SJCRH30 (cell line): Measurements from ENCODE around the gene MRPL50. TPM values are rescaled to one million over a fixed set of nuclear protein-coding genes. Genes with fewer than 3 reads are reported as not detected.

Experiments used
- DNase-seq, 2 experiments: peaks; one replicate each; pipeline ENCODE4 v3.0.0-alpha.2; 2015 to 2020
- H3K27ac ChIP-seq: fragments of 250-450 bp; sonication (Bioruptor Pico); 2 replicates; pipeline ENCODE4 v1.5.1; 2020; ENCODE audit warnings: mild to moderate bottlenecking, moderate library complexity
- H3K27me3 ChIP-seq: fragments of 250-450 bp; sonication (Bioruptor Pico); 2 replicates; pipeline ENCODE4 v1.5.1; 2020; ENCODE audit warnings: mild to moderate bottlenecking, moderate library complexity
- H3K36me3 ChIP-seq: fragments of 250-450 bp; sonication (Bioruptor Pico); 2 replicates; pipeline ENCODE4 v1.5.1; 2020; ENCODE audit warnings: mild to moderate bottlenecking, moderate library complexity
- H3K4me1 ChIP-seq: fragments of 250-450 bp; sonication (Bioruptor Pico); 2 replicates; pipeline ENCODE4 v1.5.1; 2020; ENCODE audit warnings: mild to moderate bottlenecking, moderate library complexity
- H3K4me3 ChIP-seq: fragments of 250-450 bp; sonication (Bioruptor Pico); 2 replicates; pipeline ENCODE4 v1.5.1; 2020; ENCODE audit warnings: mild to moderate bottlenecking, moderate library complexity
- H3K9me3 ChIP-seq: fragments of 250-450 bp; sonication (Bioruptor Pico); replicated peaks from 2 replicates; pipeline ENCODE4 v1.5.1; 2020; ENCODE audit warnings: mild to moderate bottlenecking, moderate library complexity
- total RNA-seq: library from RNA; depleted of rRNA; stranded (reverse); fragments of >200 nt; shearing (Covaris generic); gene quantifications from 2 replicates; pipeline ENCODE4 v1.2.3, GENCODE V29; 2014

The MRPL50 gene
- total RNA-seq, 1 experiment from 2014 or later, result 39.5 TPM

DNA sequence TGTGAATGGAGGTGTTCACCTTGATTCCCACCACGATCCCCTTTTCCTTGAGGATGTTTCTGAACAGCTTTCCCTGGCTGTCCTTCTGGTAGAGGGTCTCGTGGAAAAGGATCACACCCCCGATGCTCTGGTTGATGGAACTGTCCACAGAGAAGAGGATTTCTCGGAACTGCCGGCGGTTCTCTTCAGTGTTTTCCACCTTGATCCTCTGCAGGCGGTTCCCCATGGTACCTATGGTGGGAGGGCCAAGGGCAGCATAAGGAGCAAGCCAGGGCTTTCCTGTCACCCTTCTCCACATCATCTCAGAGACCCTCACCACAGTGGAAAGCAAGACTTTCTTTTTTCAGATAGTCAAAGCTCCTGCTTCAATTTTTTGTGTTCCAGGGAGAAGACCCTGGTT is 31.3 kb upstream of the MRPL50 start:
- no peaks in the 10 kb centered on the region for H3K4me1 ChIP-seq
- no peak overlapping the region for H3K4me3 ChIP-seq
- H3K27me3 ChIP-seq, result no peaks in the 10 kb centered on the region
- H3K27ac ChIP-seq, result no peak overlapping the region
- H3K9me3 ChIP-seq, result no peaks in the 10 kb centered on the region
- no peaks in the 10 kb centered on the region for H3K36me3 ChIP-seq
- DNase-seq, result no peak

DNA sequence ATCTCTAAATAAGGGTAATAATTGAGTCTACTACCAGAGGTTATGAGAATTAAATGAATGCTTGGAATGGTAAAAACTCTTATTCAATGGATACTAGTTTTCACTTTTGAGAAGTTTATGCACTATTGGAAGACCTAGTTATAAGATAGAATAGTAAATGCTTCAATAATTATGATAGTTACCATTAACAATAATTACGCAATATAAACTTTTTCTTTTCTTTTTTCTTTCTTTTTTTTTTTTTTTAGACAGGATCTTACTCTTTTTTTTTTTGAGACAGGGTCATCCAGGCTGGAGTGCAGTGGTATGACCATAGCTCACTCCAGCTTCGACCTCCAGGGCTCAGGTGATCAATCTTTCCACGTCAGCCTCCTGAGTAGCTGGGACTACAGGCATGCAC is 30.5 kb upstream of the MRPL50 start:
- Histone ChIP-seq H3K4me1 (no peaks in the 10 kb centered on the region), H3K27ac (no peak overlapping the region), H3K36me3 (no peaks in the 10 kb centered on the region), H3K9me3 (no peaks in the 10 kb centered on the region), H3K27me3 (no peaks in the 10 kb centered on the region), H3K4me3 (no peak overlapping the region)
- DNase-seq, result no peak

DNA sequence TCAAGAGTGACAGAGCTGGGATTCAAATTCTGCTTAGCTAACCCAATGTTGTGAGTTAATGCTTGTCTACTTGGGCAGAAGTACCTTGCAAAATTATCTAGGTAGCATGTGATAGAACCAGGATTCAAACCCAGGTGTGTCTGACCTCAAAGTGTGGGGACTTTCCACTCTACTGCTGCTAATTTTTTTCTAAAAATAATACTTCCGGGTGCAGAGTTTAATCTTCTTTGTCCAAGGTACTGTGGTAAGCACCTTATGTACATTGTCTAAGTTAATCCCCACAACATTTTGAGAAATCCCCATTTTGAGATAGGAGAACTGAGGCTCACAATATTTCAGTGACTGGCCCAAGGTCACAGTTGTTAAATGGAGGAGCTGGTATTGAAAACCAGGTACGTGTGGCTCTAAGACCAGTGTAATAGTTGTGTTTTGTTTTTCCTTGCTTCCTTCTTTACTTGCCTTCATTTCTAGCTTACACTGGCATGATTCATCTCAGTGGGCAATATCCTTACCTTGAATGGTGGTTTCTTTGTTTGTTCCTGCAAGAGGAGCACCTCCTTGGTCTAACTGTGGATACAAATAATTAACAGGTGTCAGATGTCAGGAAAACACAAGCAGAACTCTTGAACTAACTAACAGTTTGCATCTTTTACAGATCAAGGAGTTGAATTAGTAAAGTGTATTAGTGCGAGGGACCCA is 29.7 kb upstream of the MRPL50 start:
- H3K27me3 ChIP-seq, result no peaks in the 10 kb centered on the region
- no peak overlapping the region for H3K27ac ChIP-seq
- no peak for DNase-seq
- no peaks in the 10 kb centered on the region for H3K4me1 ChIP-seq
- no peaks in the 10 kb centered on the region for H3K36me3 ChIP-seq
- H3K9me3 ChIP-seq, result no peaks in the 10 kb centered on the region
- no peak overlapping the region for H3K4me3 ChIP-seq

DNA sequence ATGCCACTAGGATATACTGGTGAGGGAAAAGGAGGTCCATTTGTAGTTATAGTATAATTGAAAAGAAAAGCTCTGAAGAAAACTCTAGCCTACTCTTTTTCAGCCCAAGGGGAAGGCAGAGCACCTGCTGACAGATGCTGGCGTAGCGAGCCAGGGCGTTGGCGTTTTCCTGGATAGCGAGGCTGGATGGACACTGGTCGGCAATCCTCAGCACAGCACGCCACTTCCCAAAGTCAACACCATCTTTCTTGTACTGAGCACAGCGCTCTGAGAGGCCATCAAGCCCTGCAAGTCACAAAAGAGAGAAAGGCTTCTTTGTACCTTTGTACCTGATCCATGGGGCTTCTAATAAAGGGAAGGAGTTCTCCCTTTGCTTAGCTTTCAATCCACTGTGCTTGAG is 28.9 kb upstream of the MRPL50 start:
- Histone ChIP-seq H3K36me3 (no peaks in the 10 kb centered on the region), H3K4me1 (no peaks in the 10 kb centered on the region), H3K27ac (no peak overlapping the region), H3K9me3 (no peaks in the 10 kb centered on the region), H3K27me3 (no peaks in the 10 kb centered on the region), H3K4me3 (no peak overlapping the region)
- DNase-seq, result no peak

DNA sequence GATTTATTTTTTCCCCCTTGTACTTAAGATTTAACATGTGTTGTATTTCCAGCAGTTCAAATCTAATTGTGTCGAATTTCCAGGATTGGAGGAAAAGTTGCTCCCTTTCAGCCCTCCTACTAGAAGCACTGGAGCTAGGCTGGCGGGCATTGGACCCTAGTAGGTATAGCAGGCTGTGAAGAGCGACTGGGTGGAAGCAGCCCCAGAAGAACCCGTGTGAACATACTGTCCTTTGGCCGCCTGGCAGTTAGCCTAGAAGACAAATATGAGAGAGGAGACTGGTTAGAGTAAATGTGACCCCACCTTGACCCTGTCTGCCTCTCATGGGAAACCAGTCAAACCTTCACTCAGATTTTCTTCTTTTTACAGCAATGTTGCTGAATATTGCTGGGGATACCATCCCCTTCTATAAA is 23.2 kb upstream of the MRPL50 start:
- no peak for DNase-seq
- no peaks in the 10 kb centered on the region for H3K27me3 ChIP-seq
- H3K27ac ChIP-seq, result no peak overlapping the region
- no peak overlapping the region for H3K4me3 ChIP-seq
- H3K4me1 ChIP-seq, result peaks cover 12% of the 10 kb centered on the region
- H3K9me3 ChIP-seq, result no peaks in the 10 kb centered on the region
- no peaks in the 10 kb centered on the region for H3K36me3 ChIP-seq

DNA sequence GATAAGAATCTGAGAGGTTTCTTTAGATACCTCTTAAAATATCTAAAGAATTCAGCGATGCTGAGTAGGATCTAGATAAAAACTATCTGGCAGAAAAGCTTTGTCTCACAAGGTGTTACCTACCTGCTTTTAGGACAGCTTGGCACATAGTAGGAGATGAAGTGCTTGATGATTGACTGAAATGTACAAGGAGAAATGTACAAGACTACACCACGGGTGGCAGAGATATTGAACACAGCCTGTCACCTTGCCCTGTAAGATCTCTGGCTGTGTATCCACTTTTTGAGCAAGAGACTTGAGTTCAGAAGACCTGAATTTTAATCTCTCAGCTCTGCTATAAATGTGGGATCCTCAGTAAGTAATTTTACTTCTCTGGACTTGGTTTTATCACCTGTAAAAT is 21.4 kb upstream of the MRPL50 start:
- peaks cover 12% of the 10 kb centered on the region for H3K4me1 ChIP-seq
- H3K4me3 ChIP-seq, result no peak overlapping the region
- no peaks in the 10 kb centered on the region for H3K27me3 ChIP-seq
- no peak overlapping the region for H3K27ac ChIP-seq
- H3K36me3 ChIP-seq, result no peaks in the 10 kb centered on the region
- no peaks in the 10 kb centered on the region for H3K9me3 ChIP-seq
- no peak for DNase-seq

DNA sequence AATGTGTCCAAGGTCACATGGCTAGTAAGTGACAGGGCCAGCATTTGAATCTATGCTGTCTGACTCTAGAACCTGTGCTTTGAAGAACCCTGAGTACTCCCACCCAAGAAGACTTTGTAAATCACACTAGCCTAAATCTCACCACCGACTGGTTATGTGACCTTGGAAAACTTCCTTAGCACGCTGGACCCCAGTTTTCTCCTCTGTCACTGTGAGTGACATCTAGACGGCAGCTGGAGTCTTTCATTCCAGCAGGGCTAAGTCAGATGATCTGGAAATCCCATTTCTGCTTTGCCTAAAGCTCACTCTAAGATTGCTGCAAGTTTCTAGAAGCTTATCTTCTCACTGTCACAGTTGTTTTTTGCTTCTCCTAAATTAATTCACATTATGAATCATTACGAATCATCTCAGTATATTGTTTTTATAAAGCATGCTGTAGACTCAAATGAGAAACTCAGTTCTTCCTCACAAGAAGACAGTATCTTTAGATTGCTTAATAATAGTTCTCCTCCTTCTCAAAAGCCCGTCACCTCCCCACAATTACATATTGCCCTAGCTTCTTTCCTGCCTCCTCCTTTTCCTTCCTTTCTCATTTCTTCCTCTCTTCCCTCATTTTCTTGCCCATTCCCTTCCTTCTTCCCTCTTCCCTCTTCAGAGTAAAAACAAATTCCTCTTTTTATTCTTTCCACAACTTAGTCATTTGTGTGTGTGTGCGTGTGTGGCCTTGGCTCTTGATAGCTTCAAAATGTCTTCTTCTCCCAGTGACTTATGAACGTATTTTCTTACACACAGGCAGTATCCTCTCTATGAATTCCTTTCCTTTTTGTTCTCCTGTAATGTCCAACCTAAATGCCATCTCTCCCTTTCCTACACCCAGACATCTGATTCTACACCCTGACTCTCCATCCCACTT is 20.4 kb upstream of the MRPL50 start:
- H3K27ac ChIP-seq, result peak overlapping the region; percentile 6; the same call in 1 of the 2 replicates
- H3K9me3 ChIP-seq, result no peaks in the 10 kb centered on the region
- peaks cover 12% of the 10 kb centered on the region for H3K4me1 ChIP-seq
- H3K27me3 ChIP-seq, result no peaks in the 10 kb centered on the region
- H3K36me3 ChIP-seq, result 0 out of 2 replicates have a peak, but pooled peaks cover 3% of the 10 kb centered on the region
- H3K4me3 ChIP-seq, result no peak overlapping the region
- peak; percentile 27 to 57 for DNase-seq

DNA sequence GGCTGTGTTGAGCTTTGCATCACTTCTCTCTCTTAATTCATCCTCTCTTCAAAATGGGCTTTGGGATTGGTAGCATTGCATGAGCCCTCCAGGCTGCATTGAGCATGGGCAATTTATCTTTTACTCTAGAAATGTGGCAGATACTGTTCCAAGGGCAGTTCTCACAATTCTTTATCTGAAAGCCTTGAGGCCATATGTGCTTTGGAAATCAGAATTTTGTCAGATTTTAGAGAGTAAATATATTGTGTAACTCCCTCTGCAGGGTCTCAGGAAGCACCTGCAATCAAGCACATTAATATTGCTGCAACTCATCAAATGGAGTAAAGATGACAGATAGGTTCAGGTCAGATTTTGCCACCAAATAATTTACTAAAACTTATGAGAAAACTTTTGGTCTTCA is 19.6 kb upstream of the MRPL50 start:
- Histone ChIP-seq H3K27ac (peak overlapping the region; percentile 6; the same call in 1 of the 2 replicates), H3K9me3 (peaks cover 3% of the 10 kb centered on the region; the same call in 1 of the 2 replicates), H3K4me3 (no peak overlapping the region), H3K4me1 (peaks cover 12% of the 10 kb centered on the region), H3K36me3 (peaks cover 3% of the 10 kb centered on the region; the same call in 1 of the 2 replicates), H3K27me3 (no peaks in the 10 kb centered on the region)
- DNase-seq, result no peak

DNA sequence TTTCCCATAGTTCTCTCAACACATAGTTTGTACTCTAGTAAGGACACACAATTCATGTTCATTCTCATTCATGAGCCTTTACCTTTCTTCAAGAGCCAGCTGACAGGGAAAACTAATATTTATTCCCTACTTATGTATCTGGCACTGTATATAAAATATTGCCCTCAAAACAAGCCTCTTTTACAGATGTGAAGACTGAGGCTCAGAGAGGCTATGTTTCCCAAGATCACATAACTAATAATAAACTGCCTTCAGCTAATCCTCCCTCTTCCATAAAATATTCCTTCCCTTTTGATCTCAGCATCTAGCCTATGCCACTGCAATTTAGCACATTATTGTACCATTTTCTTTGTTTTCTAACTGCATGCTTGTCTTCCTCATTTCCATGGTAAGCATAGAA is 19.0 kb upstream of the MRPL50 start:
- H3K4me3 ChIP-seq, result no peak overlapping the region
- no peaks in the 10 kb centered on the region for H3K27me3 ChIP-seq
- no peak for DNase-seq
- H3K9me3 ChIP-seq, result peaks cover 3% of the 10 kb centered on the region; the same call in 1 of the 2 replicates
- H3K4me1 ChIP-seq, result peaks cover 12% of the 10 kb centered on the region
- no peak overlapping the region for H3K27ac ChIP-seq
- peaks cover 3% of the 10 kb centered on the region; the same call in 1 of the 2 replicates for H3K36me3 ChIP-seq

DNA sequence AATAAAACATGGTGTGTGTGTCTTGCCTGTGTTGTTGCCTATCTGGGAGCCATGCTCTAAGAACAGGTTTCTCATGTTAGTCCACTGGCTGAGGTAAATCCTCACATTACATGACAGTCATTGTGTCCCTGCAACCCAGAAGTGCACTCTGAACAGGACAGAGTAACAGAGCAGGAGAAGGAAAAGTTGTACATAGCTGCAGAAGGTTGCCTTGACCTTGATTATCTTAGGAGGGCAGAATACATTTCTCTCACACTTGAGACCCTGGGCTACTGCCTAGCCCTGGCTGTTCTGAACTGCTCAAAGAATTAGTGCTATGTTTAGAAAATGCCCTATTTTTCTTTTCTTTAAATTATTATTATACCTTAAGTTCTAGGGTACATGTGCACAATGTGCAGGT is 17.2 kb upstream of the MRPL50 start:
- Histone ChIP-seq H3K4me3 (no peak overlapping the region), H3K9me3 (peaks cover 14% of the 10 kb centered on the region), H3K27ac (no peak overlapping the region), H3K4me1 (peaks cover 12% of the 10 kb centered on the region), H3K27me3 (no peaks in the 10 kb centered on the region), H3K36me3 (peaks cover 11% of the 10 kb centered on the region)
- no peak for DNase-seq

DNA sequence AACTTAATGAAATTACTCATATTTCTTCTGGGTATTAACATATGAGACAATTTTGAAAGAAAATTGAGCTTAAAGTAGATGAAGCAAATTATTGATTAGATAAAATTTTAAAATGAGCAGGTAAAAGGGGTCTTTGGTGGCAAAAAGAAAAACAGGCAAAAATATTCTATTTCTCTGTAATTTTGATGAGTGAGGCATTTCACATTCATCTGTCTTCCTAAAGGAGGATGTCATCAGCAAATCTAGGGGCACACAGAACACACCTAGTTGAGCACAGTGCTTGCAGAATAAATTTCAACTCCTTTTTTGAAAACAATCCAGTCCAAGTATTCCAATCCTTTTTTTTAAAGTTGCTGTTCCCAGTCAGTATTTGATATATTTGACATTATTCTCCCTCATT is 16.4 kb upstream of the MRPL50 start:
- no peaks in the 10 kb centered on the region for H3K27me3 ChIP-seq
- H3K9me3 ChIP-seq, result peaks cover 21% of the 10 kb centered on the region
- peaks cover 12% of the 10 kb centered on the region for H3K4me1 ChIP-seq
- no peak for DNase-seq
- H3K36me3 ChIP-seq, result peaks cover 18% of the 10 kb centered on the region
- no peak overlapping the region for H3K27ac ChIP-seq
- no peak overlapping the region for H3K4me3 ChIP-seq

DNA sequence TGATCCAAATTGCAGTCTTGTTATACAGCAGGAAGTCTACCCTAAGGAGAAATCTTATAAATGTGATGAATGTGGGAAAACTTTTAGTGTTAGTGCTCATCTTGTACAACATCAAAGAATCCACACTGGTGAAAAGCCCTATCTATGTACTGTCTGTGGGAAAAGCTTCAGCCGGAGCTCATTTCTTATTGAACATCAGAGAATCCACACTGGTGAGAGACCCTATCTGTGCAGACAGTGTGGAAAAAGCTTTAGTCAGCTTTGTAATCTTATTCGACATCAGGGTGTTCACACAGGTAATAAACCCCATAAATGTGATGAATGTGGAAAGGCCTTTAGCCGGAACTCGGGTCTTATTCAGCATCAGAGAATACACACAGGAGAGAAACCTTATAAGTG is 10.7 kb upstream of the MRPL50 start:
- peaks cover 71% of the 10 kb centered on the region for H3K36me3 ChIP-seq
- peaks cover 56% of the 10 kb centered on the region for H3K9me3 ChIP-seq
- DNase-seq, result no peak

DNA sequence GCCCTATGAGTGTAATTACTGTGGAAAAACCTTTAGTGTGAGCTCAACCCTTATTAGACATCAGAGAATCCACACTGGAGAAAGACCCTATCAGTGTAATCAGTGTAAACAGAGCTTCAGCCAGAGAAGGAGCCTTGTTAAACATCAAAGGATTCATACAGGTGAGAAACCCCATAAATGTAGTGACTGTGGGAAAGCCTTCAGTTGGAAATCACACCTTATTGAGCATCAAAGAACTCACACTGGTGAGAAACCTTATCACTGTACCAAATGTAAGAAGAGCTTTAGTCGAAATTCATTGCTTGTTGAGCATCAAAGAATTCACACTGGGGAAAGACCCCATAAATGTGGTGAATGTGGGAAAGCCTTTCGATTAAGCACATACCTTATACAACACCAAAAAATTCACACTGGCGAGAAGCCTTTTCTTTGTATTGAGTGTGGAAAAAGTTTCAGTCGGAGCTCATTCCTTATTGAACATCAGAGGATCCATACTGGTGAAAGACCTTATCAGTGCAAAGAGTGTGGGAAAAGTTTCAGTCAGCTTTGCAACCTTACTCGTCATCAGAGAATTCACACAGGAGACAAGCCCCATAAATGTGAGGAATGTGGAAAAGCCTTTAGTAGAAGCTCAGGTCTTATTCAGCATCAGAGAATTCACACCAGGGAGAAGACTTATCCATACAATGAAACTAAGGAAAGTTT is 10.1 kb upstream of the MRPL50 start:
- DNase-seq, result no peak
- H3K4me1 ChIP-seq, result no peaks in the 10 kb centered on the region
- no peak overlapping the region for H3K4me3 ChIP-seq
- peaks cover 58% of the 10 kb centered on the region for H3K9me3 ChIP-seq
- H3K36me3 ChIP-seq, result peaks cover 76% of the 10 kb centered on the region
- no peak overlapping the region for H3K27ac ChIP-seq
- H3K27me3 ChIP-seq, result no peaks in the 10 kb centered on the region

More for the DNA sequence above, 10.7 kb upstream of the MRPL50 start:
- H3K4me3 ChIP-seq, result no peak overlapping the region
- H3K27me3 ChIP-seq, result no peaks in the 10 kb centered on the region
- no peak overlapping the region for H3K27ac ChIP-seq
- H3K4me1 ChIP-seq, result no peaks in the 10 kb centered on the region

DNA sequence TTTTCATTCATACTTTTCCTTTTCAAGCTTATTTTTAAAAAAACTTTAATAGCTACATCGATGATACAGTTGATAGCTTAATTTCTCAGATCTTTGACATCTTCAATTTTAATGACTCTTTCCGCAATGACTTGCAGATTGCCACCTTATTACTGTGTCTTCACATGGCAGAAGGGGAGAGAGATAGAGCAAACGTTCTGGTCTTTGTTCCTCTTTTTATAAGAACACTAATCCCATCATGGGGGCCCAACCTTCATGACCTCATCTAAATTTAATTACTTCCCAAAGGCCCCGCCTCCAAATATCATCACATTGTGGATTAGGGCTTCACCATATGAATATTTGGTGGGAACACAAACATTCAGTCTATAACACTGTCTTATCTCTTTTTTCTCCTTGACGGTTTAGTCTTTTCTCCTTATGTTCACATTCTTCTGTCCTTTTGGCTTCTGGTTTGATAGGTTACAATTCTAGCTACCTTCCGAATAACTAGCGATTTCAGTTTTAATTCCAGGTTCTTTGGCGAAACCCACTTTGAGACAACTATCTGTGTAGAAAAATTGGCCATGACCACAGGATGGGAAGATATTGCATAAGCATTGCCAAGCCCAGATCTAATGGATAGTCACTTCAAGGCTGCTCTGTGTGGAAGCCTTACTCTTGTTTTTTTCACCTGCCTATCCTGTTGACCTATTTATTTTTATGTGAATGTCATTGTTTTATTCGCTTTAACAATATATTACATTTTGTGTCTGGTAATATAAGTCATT is 5.3 kb upstream of the MRPL50 start:
- Histone ChIP-seq H3K27ac (no peak overlapping the region), H3K4me1 (peaks cover 6% of the 10 kb centered on the region; the same call in 1 of the 2 replicates), H3K9me3 (peaks cover 31% of the 10 kb centered on the region), H3K4me3 (no peak overlapping the region), H3K36me3 (peaks cover 85% of the 10 kb centered on the region), H3K27me3 (no peaks in the 10 kb centered on the region)
- DNase-seq, result no peak
